Forelimb muscle (tissue), 1 donor: ENCODE measurements around the gene ADAMTS4. TPM values are rescaled to one million over a fixed set of nuclear protein-coding genes. Genes with fewer than 3 reads are reported as not detected.

Source experiments
- DNase-seq: peaks from one replicate; pipeline ENCODE4 v3.0.0-alpha.2; 2013; ENCODE audit warnings: low read depth
- polyA plus RNA-seq: library from polyadenylated mRNA; unstranded; fragments of 120-200 nt; gene quantifications from one replicate; pipeline ENCODE4 v1.2.1, GENCODE V29; 2013; ENCODE audit not compliant: insufficient read length

Gene ADAMTS4
- polyA plus RNA-seq, 1 donor: 11.8 TPM

DNA sequence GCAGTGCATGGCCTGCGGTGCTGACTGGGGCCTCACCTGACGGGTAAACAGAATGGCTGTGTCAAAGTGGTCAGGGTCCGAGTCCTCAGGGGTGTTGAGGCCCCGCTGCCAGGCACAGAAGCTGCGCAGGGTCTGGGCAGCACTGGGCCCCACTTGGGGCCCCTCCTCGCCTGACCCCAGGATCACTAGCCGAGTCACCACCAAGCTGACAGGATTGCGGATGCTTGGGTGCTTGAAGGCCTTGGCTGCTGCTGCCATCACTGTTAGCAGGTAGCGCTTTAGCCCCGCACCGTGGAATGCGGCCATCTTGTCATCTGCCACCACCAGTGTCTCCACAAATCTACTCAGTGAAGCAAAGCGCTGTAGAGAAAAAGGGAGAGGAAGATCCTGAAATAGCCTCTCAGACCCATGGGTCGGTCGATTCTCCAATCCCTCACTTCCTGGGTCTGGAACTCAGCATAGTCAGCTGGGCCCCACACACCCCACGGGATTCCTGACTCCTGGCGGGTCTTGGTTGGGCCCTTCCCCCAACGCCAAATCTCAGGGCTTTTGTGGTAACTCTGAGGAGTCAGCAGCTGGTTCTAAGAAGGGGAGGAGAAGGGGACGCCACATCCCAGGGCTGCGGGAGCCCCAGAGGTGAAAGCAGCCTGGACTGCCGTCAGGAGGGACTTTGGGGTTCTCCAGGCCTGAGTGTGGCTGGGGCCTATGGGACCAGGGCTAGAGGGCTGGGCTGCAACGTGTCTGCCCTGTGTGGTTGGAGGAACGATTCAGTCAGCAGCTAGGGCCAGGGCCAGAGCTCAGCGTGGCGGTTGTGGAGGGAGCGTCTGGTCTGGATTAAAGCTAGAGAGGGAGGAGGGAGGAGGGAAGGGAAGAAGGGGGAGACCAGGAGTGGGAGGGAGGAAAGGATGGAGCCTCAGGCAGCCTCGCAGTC is 2.1 kb downstream of the ADAMTS4 start:
- DNase-seq: peak; percentile 81

DNA sequence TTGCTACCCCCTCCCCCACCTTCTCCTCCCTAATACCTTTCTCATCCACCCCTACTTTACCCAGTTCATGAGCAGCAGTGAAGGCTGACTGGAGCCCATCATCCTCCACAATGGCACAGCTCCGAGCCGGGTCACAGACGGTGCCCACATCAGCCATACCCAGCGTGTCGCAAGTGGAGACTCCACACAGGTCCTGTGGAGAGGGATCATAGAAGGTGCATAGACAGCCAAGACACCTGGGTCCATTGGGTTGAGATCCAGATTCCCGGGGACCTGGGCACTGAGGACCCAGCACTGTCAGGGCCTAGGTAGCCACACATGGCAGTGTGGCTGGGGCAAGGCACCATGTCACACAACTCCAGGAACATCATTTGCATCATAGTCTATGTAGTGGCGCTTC is 2.7 kb downstream of the ADAMTS4 start:
- DNase-seq: no peak

DNA sequence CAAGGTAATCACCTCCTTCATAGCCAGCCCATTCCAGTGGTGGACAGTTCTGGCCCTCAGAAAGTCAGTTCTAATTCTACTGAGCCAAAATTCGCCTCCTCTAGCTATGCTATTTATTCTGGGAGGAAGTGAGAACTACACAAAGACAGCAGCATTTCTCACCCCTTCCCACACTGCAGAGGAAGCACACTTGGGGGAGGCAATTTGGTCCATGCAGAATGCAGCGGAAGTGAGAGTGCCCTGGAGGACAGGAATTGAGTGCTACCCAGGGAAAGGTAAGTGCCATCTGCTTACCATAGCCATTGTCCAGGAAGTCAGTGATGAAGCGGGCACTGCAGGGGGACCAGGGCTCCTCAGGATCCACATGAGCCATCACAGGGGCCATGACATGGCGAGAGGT is 3.7 kb downstream of the ADAMTS4 start:
- no peak for DNase-seq

DNA sequence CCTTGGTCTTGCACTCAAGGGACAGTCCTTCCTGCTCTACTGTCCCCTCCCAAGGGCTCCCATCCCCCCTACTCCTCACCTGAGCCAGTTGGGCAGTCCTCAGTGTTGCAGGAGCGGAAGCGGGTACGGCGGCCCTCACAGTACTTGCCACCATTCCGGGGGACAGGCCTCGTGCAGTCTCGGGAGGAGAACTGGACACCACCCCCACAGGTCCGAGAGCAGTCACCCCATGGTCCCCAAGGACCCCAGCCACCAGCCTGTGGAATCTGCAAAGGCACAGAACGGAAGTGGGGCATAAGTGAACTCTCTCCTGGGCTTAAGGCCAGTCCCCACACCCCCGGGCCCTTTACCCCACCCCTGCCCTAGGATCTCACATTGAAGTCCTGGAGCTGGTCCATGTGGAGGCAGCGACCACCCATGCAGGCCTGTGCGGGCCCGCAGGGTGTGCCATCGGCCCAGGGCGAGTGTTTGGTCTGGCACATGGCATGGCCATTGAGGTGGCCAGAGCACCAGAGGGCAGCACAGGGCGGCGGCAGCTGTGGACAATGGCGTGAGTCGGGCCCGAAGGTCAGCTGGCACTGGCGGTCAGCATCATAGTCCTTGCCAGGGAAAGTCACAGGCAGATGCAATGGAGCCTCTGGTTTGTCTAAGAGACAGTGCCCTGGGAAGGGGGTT is 5.2 kb downstream of the ADAMTS4 start:
- DNase-seq: no peak

DNA sequence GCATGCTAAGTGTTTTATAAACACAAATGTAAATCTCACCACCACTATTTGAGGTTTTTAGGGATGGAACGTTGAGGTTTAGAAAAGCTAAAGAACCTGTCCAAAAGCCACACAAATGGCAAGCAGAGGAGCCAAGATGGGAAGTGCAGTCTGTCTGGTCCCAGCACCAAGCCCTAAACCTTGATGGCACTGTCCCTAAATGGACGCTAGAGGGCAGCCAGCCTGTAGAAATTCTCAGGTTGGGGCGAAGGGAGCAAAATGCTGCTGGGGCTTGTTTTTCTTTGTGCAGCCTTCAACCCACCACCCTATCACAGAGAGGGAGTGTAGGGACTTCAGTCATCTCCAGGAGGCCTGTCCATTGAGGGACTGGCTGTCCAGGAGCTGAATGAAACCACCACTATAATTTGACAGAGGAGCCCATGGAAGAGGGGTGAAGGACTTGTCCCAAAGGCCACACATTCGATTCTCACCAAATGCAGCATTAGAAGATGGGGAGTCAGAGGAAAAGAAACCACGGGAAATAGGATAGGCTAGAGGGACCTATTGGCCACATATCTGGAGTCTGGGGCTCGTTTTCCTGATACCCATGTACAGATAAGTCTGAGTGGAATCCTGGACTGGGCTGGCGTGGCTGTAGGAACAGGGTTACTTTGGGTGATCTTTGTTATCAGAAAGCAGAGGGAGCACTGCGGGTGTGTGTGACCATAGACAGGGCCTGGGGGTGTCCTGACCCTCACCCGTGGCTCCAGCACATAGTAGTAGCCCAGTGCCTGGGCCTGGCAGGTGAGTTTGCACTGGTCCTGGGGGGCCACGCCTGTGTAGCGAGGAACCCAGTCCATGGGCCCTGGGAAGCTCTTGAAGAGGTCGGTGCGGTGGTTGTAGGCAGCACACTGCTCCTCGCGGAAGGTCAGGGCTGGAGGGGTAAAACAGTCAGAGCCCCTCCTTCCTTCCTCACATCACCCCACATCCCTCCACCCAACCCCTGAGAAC is 6.1 kb downstream of the ADAMTS4 start:
- no peak for DNase-seq

DNA sequence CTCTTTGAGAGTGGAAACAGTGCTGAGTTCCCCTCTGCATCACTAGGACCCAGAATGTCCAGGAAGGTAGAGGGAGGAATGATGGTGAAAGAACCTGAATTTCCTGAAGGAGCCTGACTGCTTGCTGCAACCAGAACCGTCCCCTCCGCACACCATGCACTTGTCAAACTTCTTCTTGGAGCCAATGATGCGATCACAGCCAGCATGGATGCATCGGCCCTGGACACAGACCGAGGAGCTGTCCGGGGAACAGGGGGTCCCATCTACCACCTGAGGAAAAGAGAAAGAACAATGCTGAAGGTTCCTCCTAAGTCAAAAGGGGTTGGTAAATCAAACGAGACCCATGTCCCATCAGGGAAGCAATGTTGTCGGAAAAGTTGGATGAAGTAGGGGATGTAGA is 6.9 kb downstream of the ADAMTS4 start:
- DNase-seq: no peak

DNA sequence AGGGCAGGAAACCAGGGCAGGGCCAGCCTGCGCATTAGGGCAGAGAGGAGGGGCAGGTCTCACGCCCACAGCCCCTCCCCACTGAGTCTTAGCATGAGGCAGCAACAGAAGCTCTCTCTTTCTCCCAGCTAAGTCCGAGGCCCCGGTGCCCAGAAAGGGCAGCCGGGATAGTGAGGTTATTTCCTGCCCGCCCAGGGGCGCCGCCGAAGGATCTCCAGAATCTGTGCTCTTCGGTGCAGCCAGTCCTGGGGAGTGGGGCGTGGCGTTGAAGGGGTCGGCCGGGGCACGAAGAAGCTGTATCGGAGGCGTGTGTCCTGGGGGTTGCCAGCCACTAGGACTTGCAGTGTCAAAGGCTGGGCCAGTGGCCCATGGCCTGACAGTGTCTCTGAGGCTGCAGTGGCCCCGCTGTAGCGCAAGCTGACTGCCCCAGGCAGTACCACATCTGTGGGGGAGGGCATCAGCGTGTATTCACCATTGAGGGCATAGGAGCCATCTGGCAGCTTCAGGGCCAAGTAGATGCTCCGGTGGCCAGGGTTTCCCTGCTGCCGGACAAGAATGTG is 7.8 kb downstream of the ADAMTS4 start:
- no peak for DNase-seq

DNA sequence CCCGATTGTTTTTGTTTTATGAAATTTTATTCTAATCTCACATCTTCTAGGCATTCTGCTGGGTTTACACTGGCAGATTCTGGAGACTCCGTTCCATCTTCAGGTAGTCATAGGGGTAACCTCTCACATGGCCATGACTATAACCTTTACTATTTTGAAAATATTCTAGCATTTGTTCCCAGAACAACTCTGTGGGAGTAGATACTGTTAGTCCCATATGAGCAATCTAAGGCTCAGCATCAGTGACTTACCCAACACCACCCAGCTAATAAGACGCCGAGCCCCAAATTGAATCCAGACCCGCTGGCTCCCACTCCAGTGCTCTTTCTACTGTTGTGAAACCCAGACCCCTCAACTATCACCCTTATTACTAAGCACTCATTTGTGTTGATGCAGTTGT is 9.8 kb downstream of the ADAMTS4 start:
- no peak for DNase-seq

DNA sequence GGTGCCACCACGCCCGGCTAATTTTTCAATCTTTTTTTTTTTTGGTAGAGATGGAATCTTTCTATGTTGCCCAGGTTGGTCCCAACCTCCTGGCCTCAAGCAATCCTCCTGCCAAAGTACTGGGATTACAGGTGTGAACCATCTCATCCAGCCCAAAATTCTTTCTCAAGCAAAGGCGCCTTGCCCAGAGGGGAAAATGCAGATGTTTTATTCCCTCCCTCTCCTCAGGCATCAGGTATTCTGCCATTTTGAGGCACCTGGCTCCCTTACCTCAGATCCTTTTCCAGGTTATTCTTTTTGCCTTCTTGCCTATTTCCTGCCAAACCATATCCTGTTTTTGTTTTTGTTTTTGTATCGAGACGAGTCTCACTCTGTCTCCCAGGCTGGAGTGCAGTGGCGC is 10.5 kb downstream of the ADAMTS4 start:
- DNase-seq: no peak

DNA sequence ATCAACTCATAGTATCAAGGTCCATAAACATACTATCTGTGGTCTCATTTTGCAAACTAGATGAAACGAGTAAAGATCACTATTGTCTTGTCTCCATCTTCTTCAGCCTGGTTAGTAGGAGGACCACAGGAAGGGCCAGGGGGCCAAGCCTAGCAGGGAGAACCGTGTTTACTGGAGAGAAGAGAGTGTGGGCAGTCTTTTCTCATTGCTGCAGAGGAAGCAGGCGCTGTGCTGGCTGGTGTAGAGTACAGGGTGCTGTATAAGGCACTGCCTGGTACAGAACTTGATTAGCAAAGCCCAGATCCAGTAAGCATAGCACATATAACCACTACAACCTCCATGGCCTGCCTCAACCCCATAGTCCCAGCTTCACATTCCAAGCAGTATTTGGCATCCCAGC is 11.5 kb downstream of the ADAMTS4 start:
- DNase-seq: no peak

DNA sequence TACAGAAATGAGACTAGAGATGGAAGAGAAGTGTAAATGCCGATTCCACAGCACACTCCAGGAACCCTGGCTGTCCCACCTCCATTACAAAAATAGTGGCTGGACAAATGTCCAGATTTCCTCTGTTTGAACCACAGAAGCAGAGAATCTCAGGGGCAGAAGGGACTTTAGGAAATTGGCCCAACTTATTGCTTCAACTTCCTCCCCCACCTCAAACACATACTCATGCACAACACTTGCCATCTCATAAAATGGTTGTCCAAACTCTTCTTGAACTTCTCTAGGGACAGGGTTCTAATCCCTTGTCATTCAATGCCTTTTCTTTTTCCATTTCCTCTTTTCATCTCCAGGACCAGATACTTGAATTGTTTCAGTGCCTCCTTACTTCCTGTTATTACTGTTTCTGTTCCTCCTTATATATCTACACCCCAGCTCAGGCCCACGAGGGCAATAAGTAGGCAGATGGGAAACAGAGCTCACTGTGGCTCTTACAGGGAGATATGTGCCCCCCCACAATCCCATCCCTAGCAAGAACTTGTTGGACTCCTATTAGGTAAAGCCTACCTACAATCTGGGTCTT is 13.0 kb downstream of the ADAMTS4 start:
- no peak for DNase-seq

DNA sequence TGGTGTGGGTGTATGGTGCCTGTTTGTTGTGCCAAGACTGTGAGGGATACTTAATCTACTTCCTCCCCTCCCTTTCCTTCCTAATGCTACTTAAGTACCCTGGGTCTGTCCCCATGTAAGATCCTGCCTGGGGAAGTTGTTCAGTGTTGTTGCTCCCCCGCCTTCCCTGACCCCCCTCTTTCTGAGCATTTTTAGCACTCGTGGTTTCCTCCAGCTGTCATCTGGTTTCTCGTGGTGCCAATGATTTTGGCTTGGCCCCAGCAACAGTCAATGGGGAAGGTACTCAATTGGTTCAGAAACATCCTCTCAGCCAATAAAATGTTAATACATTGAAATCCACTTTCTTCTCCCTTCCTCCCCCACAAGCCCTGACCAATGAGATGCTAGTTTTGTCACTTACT is 13.6 kb downstream of the ADAMTS4 start:
- DNase-seq: no peak

DNA sequence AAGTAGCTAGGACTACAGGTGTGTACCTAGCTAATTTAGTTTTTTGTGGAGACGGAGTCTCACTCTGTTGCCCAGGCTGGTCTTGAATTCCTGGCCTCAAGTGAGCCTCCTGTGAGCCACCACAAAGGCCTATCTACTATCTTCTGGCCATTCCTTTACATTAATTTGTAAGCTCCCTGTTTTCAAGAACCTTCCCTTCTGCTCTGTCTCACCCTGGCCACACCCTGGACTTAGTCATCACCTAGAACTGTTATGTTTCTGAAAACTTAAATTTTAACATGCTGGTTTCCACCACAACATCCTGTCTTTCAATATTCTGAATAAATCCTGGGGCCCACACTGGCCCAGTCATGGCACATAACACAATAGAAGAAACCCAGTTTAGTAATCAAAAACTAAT is 16.6 kb downstream of the ADAMTS4 start:
- no peak for DNase-seq

DNA sequence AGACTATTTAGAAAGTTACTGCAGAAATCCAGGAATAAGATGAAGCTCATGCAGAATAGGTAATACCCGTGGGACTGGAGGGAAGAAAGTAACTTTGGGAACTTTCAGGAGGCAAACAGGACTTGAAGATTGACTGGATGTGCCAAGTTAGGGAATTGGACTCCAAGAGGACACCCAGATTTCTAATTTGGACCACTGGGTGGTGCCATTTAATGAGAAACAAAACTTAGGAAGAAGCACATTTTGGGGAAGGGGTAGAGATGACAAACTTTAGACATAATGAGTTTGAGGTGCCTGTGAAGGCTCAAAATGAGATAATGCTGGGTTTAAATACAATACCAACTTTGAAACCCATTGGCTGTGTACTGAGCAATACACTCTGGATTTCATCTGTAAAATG is 18.2 kb downstream of the ADAMTS4 start:
- DNase-seq: no peak

DNA sequence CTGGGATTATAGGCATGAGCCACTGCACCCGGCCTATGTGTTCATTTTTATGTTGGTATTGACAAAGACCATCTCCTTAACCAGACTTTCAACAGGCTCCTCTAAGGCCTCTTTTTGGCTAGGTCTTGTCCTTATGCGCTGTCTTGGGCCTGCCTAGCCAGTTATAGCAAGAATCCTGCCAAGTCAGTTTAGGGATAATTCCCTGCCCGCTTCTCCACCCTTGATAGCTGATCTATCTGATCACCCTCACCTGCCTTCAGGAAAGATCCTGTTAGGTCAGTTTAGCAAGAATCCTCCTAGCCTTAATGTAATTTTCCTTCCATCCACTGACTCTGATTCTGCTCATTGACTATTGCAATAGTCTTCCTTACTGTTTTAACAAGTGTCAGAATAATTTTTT is 19.2 kb downstream of the ADAMTS4 start:
- DNase-seq: no peak

DNA sequence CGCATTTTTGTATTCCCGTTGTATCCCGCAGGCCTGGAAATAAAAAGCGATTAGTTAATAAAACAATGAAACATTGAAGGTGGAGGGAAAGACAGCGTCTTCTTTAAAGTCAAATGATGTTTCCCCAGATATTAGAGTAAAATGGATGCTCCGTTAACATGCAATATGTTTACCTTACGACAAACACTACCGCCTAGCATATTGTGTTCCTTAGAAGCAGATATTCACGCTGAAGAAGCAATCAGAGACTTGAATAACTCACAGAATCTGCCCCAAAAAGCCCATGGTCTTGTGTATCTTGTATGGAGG is 21.0 kb downstream of the ADAMTS4 start:
- DNase-seq: no peak

DNA sequence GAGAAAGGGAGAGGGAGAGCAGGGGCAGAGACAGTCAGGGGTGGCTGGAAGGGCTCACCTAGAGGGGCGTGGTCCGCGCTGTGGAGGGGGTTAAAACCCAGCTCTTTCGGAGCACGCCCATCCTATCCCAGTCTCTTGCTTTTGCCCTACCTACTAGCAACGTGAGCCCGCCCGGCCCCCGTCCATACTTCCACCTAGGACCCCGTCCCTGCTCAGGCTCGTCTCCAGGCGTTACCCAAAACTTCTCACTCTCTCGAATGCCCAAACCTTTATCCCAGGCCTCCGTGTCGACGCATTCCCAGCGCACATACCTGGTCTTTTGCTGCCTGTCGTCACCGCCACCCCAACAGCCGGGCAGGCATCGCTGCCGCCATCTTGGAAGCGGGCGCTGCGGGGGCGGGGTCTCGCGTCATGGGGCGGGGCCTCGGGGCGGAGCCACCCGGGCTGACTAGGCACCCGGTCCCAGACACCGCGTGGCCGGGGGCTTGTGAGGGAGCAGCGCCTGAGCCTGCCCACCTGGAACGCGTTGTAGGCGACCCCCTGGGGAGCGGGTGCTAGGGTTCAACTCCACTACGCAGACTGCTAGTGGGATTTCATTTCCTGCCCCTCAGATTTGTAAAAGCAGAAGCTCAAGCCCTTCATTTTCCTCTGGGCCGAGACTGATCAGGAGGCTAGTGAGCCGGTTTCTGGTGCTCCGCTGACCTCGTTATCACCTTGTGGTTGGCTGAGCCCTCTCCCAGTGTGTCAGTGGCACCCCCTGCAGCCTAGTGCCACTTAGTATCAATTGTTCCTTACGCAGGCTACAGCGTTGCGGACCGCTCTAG is 21.5 kb downstream of the ADAMTS4 start, which contains the start of gene B4GALT3:
Gene B4GALT3, minus strand, starts transcription at position 396 of the 824 bp plus-strand sequence. CDS start 1,447 bp downstream, outside the sequence.
- DNase-seq: no peak

DNA sequence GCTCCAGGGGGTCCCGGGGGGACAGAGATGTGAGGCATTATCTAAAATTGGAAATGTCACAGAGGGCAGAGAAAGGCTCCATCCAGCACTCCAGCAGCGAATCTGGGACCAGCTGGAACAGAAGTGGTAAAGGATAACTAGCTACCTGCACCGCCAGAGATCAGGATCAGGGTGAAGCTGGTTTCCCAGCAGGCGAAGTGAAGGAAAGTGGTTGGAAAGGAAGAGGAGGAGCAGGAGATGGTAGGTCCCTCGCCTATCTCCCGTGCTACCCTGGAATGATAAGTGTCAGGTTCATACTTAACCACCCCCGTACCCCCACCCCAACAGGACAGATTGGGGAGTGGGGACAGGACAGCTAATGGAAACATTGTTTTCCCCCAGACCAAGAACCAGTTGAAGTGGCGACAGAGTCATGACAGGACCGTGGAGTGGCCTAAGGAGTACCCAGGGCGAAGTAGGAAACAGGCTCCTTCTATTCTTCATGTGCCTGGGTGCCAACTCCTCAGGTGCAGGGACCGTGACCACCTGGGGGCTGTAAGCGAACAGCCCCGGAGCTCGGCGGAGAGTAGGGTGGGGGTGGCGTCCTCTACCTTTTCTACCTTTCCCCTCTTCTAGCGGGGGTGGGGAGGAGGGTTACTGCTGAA is 22.3 kb downstream of the ADAMTS4 start:
- DNase-seq: no peak

DNA sequence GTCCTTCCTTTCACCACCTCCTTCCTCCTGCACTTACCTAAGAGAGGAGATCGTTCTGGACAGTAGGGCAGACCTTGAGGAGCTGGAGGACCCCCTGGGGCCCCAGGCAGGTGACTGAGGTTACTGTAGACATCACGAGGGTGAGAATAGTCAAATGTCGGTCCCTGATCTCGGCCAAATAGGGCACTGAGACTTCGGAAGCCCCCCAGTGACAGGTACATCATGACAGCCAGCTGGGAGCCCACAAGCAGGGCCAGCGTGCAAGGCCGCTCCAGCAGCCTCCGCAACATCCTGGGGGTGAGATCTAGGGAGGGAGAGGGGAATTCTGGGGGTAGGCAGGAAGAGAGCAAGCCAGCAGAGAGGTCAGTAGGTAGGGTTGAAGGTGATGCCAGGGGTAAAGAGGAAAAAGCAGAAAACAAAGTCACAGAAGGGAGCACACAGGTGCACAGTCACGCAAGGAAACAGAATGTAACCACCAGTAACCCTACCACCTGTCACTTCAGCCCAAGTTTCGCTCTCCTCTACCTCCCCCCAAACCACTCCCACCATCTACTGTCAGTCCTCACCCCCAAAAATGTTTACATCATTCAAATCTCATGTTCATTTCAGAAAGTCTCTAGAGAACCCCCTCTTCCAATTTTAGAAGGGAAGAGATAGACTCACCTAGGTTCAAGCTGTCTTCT is 22.9 kb downstream of the ADAMTS4 start:
- DNase-seq: no peak
